B cell (primary cell): ENCODE data around the gene TEX261. TPM values are rescaled to one million over a fixed set of nuclear protein-coding genes. Genes with fewer than 3 reads are reported as not detected.

Experiments used
- ATAC-seq: fragments of 200-7000 bp; cut with Tn5 transposase; one replicate; pipeline ENCODE4 v1.10.0; 2021; ENCODE audit warnings: low read depth, mild to moderate bottlenecking, moderate number of reproducible peaks, moderate library complexity
- CTCF ChIA-PET: fragments of 350-600 bp; sonication (Branson Sonifier 250); formaldehyde crosslinking; loops from one replicate; lab custom pipeline; 2021; ENCODE audit warnings: antibody characterized with exemption, inconsistent platforms; lab: Charles Lee
- POLR2A ChIA-PET: fragments of 350-600 bp; sonication (Branson Sonifier 250); formaldehyde crosslinking; loops from one replicate; lab custom pipeline; 2021; ENCODE audit warnings: antibody characterized with exemption; lab: Charles Lee
- DNase-seq: peaks from one replicate; pipeline ENCODE4 v3.0.0; 2013
- H2AFZ ChIP-seq: 2 replicates; pipeline ENCODE4 v1.6.1; 2012; ENCODE audit warnings: mild to moderate bottlenecking, low read depth, low read length; ENCODE audit not compliant: insufficient read depth, poor library complexity, severe bottlenecking
- H3K27ac ChIP-seq, 2 donors: 1 replicate in 1 of 2; 2 replicates in 1 of 2; pipeline ENCODE4 v1.5.1; 2012 to 2013; ENCODE audit warnings: low read length in 2 of 2, mild to moderate bottlenecking in 2 of 2, moderate library complexity in 1 of 2
- H3K27me3 ChIP-seq, 4 experiments: fragments of 200-600 bp in 1 of 4; sonication (generic) in 1 of 4; replicated peaks in 1 of 4; 1 replicate in 2 of 4; 2 replicates in 2 of 4; pipeline versions ENCODE4 v1.6.1 to v1.7.0; 2013 to 2016; ENCODE audit warnings: low read length in 3 of 4, mild to moderate bottlenecking in 2 of 4, mixed read lengths in 1 of 4, moderate library complexity in 1 of 4; ENCODE audit not compliant: insufficient read depth in 4 of 4, control insufficient read depth in 3 of 4; ENCODE audit errors: control extremely low read depth in 1 of 4
- H3K36me3 ChIP-seq, 2 experiments: replicated peaks in 1 of 2; 1 replicate in 1 of 2; 2 replicates in 1 of 2; pipeline versions ENCODE4 v1.6.1 to v1.7.1; 2013; ENCODE audit warnings: low read length in 1 of 2; ENCODE audit not compliant: insufficient read depth in 2 of 2, control insufficient read depth in 1 of 2; ENCODE audit errors: control extremely low read depth in 1 of 2, extremely low read depth in 1 of 2
- H3K4me1 ChIP-seq, 2 donors: fragments of 200-600 bp in 1 of 2; sonication (generic) in 1 of 2; 1 replicate in 1 of 2; 2 replicates in 1 of 2; pipeline versions ENCODE4 v1.5.1 to v1.6.1; 2013 to 2017; ENCODE audit warnings: low read length in 2 of 2; ENCODE audit not compliant: control insufficient read depth in 2 of 2, insufficient read depth in 2 of 2
- H3K4me2 ChIP-seq: replicated peaks from 2 replicates; pipeline ENCODE3; 2012; ENCODE audit warnings: mild to moderate bottlenecking, low read depth, low read length; ENCODE audit not compliant: poor library complexity, severe bottlenecking
- H3K4me3 ChIP-seq, 5 experiments: fragments of 200-600 bp in 1 of 5; sonication (generic) in 1 of 5; 1 replicate in 3 of 5; 2 replicates in 2 of 5; pipeline versions ENCODE4 v1.5.1 to v1.7.0; 2011 to 2016; ENCODE audit warnings: low read length in 4 of 5, mild to moderate bottlenecking in 4 of 5, low read depth in 2 of 5, control low read depth in 1 of 5, moderate library complexity in 1 of 5; ENCODE audit not compliant: insufficient read depth in 1 of 5; ENCODE audit errors: control extremely low read depth in 1 of 5, extremely low read depth in 1 of 5
- H3K79me2 ChIP-seq: fragments of 200-600 bp; sonication (generic); one replicate; pipeline ENCODE4 v1.6.0; 2016; ENCODE audit warnings: low read length; ENCODE audit not compliant: control insufficient read depth, insufficient read depth
- H3K9ac ChIP-seq: fragments of 200-600 bp; sonication (generic); 2 replicates; pipeline ENCODE4 v1.6.1; 2017; ENCODE audit warnings: mild to moderate bottlenecking, low read length, moderate library complexity
- H3K9me3 ChIP-seq, 3 donors: one replicate each; pipeline versions ENCODE4 v1.6.1 to v1.7.1; 2013; ENCODE audit warnings: low read length in 2 of 3; ENCODE audit not compliant: control insufficient read depth in 2 of 3, insufficient read depth in 1 of 3; ENCODE audit errors: control extremely low read depth in 1 of 3
- H4K20me1 ChIP-seq: 2 replicates; pipeline ENCODE4 v1.6.0; 2012; ENCODE audit warnings: mild to moderate bottlenecking, low read length; ENCODE audit not compliant: insufficient read depth, control insufficient read depth, poor library complexity, severe bottlenecking
- H3K27ac Mint-ChIP-seq: one replicate; pipeline ENCODE4 v1.8.0; 2021; ENCODE audit warnings: mixed read lengths
- H3K27me3 Mint-ChIP-seq: one replicate; pipeline ENCODE4 v1.8.0; 2021; ENCODE audit warnings: mixed read lengths
- H3K4me1 Mint-ChIP-seq: one replicate; pipeline ENCODE4 v1.8.0; 2021; ENCODE audit warnings: mixed read lengths
- H3K4me3 Mint-ChIP-seq: one replicate; pipeline ENCODE4 v1.8.0; 2021; ENCODE audit warnings: mixed read lengths
- H3K9me3 Mint-ChIP-seq: one replicate; pipeline ENCODE4 v1.8.0; 2022; ENCODE audit warnings: mixed read lengths; ENCODE audit not compliant: insufficient read depth
- CTCF ChIP-seq: fragments of 200-600 bp; IDR thresholded peaks from one replicate; pipeline ENCODE4 v1.8.0; 2022; ENCODE audit warnings: antibody characterized with exemption, mild to moderate bottlenecking
- EZH2 ChIP-seq: IDR thresholded peaks from 2 replicates; pipeline ENCODE4 v1.6.1; 2012; ENCODE audit warnings: borderline replicate concordance, low read depth, mild to moderate bottlenecking, moderate library complexity, low read length; ENCODE audit not compliant: insufficient read depth, poor library complexity, severe bottlenecking
- WGBS: methylation state at CpG from one replicate; pipeline ENCODE4 v1.1.5; 2013; ENCODE audit warnings: missing lambda C conversion rate; ENCODE audit not compliant: insufficient coverage; 5-methylcytosine and 5-hydroxymethylcytosine counted together
- intact Hi-C: fragments of 100-400 bp; cut with micrococcal nuclease; formaldehyde crosslinking; loops from one replicate; pipeline ENCODE4 v1.10.0; 2022
- polyA plus RNA-seq: library from polyadenylated mRNA; depleted of rRNA; stranded (reverse); fragments of >200 nt; gene quantifications from 2 replicates; pipeline ENCODE4 v1.2.3, GENCODE V29; 2012
- total RNA-seq, 2 donors: library from RNA; stranded (reverse); fragments of 120-200 nt in 1 of 2; gene quantifications; 1 replicate in 1 of 2; 2 replicates in 1 of 2; pipeline versions ENCODE4 v1.2.3 to v1.2.4, GENCODE V29; 2013 to 2022

The TEX261 gene
- total and polyA plus RNA-seq, 2 donors (not counting 1 experiment from before 2014, with no cell fraction given) = 29.0 to 56.4 TPM

GRCh38 chr2:70936979-70937811 lies 57.5 kb downstream of the TEX261 start:
- Mint-ChIP-seq H3K27ac (no peak overlapping the region), H3K4me1 (no peaks in the 10 kb centered on the region), H3K9me3 (no peaks in the 10 kb centered on the region), H3K27me3 (peaks cover 25% of the 10 kb centered on the region), H3K4me3 (no peak overlapping the region)
- Histone ChIP-seq H3K9me3 (no peaks in the 10 kb centered on the region), H3K27me3 (peaks cover 0 to 2% (median 0%) of the 10 kb centered on the region in 4 experiments), H3K36me3 (no peaks in the 10 kb centered on the region), H3K4me3 (no peak overlapping the region), H3K79me2 (no peaks in the 10 kb centered on the region), H3K4me1 (no peaks in the 10 kb centered on the region), H4K20me1 (no peaks in the 10 kb centered on the region), H3K9ac (no peak overlapping the region), H3K4me2 (no peak overlapping the region), H2AFZ (no peak overlapping the region), H3K27ac (no peak overlapping the region)
- TF ChIP-seq EZH2 = no peak
- no peak for TF ChIP-seq CTCF
- intact Hi-C loops = no loop called here
- ATAC-seq = no peak
- DNase-seq = no peak
- CTCF ChIA-PET = interaction anchor here (1.1 kb wide), 1 partner anchor 9 kb away, joined by 3 read pairs; no protein-coding TSS in a partner anchor
- POLR2A ChIA-PET = interaction anchor here (0.7 kb wide), 1 partner anchor 27 kb away, joined by 3 read pairs; no protein-coding TSS in a partner anchor
- 76% methylated on average over 7 of the region's 10 CpGs for WGBS
